HFF-Myc (cell line): ENCODE measurements around the gene PELI2.

Source experiments
- DNase-seq: peaks from one replicate; pipeline ENCODE4 v3.0.0-alpha.2; 2011; ENCODE audit warnings: low read depth; ENCODE audit errors: extremely low read depth
- H3K4me3 ChIP-seq: replicated peaks from 2 replicates; pipeline ENCODE4 v1.5.1; 2011; ENCODE audit warnings: low read depth, mild to moderate bottlenecking, control low read depth, low read length
- TF ChIP-seq, protein P1 (sequence below): IDR thresholded peaks from 2 replicates; pipeline ENCODE4 v1.5.1; 2012; ENCODE audit warnings: mild to moderate bottlenecking, low read depth, low read length, control low read depth; ENCODE audit errors: missing control alignments

PELI2 gene

DNA sequence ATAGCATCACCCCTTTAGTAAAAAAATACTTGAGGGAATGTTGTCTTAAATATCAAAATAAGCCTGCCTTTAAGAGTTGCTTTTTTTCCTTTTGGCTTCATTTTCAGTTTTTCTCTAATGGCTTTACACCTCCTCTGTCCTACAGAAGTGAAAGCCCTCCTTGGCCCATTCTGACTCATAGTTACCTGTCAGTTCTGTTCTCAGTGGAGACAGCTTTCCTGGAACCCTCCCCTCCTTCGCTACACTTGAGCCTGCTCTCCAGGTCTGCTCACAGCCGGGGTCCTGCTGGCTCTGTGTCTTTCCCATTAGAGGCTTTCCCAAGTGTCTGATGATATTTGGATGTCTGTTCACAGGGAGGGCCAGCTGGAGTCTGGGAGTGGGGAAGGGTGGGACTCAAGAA is 84.0 kb downstream of the PELI2 start:
- H3K4me3 ChIP-seq: no peak overlapping the region
- TF ChIP-seq, protein P1, sequence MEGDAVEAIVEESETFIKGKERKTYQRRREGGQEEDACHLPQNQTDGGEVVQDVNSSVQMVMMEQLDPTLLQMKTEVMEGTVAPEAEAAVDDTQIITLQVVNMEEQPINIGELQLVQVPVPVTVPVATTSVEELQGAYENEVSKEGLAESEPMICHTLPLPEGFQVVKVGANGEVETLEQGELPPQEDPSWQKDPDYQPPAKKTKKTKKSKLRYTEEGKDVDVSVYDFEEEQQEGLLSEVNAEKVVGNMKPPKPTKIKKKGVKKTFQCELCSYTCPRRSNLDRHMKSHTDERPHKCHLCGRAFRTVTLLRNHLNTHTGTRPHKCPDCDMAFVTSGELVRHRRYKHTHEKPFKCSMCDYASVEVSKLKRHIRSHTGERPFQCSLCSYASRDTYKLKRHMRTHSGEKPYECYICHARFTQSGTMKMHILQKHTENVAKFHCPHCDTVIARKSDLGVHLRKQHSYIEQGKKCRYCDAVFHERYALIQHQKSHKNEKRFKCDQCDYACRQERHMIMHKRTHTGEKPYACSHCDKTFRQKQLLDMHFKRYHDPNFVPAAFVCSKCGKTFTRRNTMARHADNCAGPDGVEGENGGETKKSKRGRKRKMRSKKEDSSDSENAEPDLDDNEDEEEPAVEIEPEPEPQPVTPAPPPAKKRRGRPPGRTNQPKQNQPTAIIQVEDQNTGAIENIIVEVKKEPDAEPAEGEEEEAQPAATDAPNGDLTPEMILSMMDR: no peak
- no peak for DNase-seq

DNA sequence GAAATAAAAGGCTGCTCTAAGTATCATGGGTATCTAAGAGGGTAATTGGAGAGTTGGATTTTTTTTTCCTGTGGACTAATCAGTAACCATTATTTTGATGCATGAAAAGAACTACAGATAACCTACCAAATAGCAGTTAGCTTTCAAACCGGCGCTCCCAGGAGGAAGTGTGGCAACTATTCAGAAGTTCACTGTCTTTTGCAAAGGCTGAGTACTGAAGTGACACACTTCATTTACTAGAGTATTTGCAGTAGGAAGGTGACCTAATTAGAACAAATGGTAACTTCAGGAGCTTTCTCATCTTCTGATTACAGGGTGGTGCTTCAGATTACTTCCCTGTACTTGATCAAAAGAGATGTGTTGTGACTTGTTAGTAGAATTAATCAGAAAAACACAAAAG is 87.7 kb downstream of the PELI2 start:
- no peak overlapping the region for H3K4me3 ChIP-seq
- TF ChIP-seq, protein P1: no peak
- no peak for DNase-seq

GRCh38 chr14:56206596-56206995 is 88.4 kb downstream of the PELI2 start:
- no peak overlapping the region for H3K4me3 ChIP-seq
- TF ChIP-seq, protein P1: no peak
- DNase-seq: no peak

DNA sequence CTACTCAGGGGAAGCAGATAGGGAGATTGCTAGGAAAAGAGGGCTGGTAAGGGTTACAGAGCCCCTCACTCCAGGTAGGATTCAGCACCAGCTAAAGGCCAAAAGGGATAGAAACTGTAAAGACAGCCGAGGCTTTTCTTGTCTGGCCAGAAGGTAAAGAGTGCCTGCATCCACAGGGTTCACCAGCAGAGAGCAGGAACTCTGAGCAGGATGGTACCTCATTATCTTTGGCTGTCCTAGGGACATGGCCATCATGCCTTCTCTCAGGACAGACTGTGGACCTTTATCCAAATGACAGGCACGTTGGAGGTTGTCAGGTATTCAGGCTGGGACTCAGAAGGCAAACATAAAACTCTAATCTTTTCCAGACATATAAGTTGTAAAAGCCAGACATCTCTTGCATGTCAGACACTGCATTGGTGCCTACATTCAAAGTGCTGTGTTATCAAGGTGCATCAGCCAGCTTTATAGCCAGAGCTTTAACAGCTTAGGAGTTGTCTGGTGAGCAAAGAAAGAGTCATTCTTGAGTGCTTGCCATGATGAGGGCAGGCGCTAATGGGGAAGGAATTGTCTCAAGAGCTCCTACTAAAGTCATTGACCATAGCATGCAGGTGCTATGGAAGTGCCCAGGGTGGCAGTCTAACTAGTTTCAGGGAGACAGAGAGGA is 89.5 kb downstream of the PELI2 start:
- no peak overlapping the region for H3K4me3 ChIP-seq
- DNase-seq: no peak
- TF ChIP-seq, protein P1: no peak

- TF ChIP-seq, protein P1: no peak
- H3K4me3 ChIP-seq: no peak overlapping the region
- DNase-seq: no peak
These were observed 90.3 kb downstream of the PELI2 start for GRCh38 chr14:56208520-56208919.

GRCh38 chr14:56210571-56210970 is 92.4 kb downstream of the PELI2 start:
- DNase-seq: no peak
- no peak overlapping the region for H3K4me3 ChIP-seq
- TF ChIP-seq, protein P1: no peak

- TF ChIP-seq, protein P1: no peak
- H3K4me3 ChIP-seq: no peak overlapping the region
- no peak for DNase-seq
These were observed 92.9 kb downstream of the PELI2 start for GRCh38 chr14:56211084-56211483.
